ENCODE measurements around the gene TTC28.
A peak's percentile ranks its signal among the peaks of the same experiment; 100 is the strongest.

Gene TTC28

DNA sequence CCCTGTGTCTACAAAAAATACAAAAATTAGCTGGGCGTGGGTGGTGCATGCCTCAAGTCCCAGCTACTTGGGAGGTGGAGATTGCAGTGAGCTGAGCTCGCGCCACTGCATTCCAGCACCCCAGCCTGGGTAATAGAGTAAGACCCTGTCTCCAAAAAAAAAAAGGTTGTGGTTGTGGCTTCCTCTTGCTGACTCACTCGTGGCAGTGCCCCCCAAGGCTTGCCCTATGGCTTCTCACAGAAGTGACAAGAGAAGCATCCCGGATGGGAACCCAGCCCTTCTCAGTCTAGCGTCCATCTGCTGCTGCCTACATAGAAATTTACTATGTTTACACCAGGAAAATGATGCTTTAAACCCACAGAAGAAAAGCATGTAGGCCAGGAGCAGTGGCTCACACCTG lies 692.1 kb downstream of the TTC28 start:
- Histone ChIP-seq H2AK5ac (ENCODE audit: low read length, severe bottlenecking) (no peak overlapping the region), H4K8ac (ENCODE audit: low read length) (no peak overlapping the region), H2BK120ac (ENCODE audit: low read depth, low read length) (peak overlapping the region; percentile 50), H3K18ac (ENCODE audit: low read depth in 1 of 2, low read length in 2 of 2) (no peak overlapping the region), H4K91ac (ENCODE audit: low read length) (no peak overlapping the region), H3K23ac (ENCODE audit: low read length in 2 of 2) (no peak overlapping the region), H3K9ac (ENCODE audit: low read length) (no peak overlapping the region), H3K27ac (ENCODE audit: low read length, poor library complexity, severe bottlenecking) (peak overlapping the region; percentile 58), H2AFZ (ENCODE audit: low read depth, low read length) (no peak overlapping the region), H3K14ac (ENCODE audit: low read length in 2 of 2) (no peak overlapping the region), H3K9me3 (ENCODE audit: control insufficient read depth, low read length) (no peaks in the 10 kb centered on the region), H3K4me3 (ENCODE audit: insufficient read depth in 1 of 2, low read depth in 1 of 2, low read length in 2 of 2) (no peak overlapping the region), H3K4ac (ENCODE audit: low read depth in 1 of 2, low read length in 2 of 2) (no peak overlapping the region), H2BK5ac (ENCODE audit: low read depth, low read length, poor library complexity, severe bottlenecking) (no peak overlapping the region), H3K4me2 (ENCODE audit: low read length, poor library complexity, severe bottlenecking) (no peak overlapping the region), H2BK12ac (ENCODE audit: low read length in 2 of 2) (no peak overlapping the region), H3K27me3 (ENCODE audit: control insufficient read depth in 1 of 2, insufficient read depth in 1 of 2, low read length in 2 of 2) (no peaks in the 10 kb centered on the region), H3K36me3 (ENCODE audit: control insufficient read depth in 1 of 2, insufficient read depth in 2 of 2, low read depth in 1 of 2, low read length in 2 of 2) (peaks cover 58 to 77% of the 10 kb centered on the region in 2 experiments), H3K79me1 (replicated peaks; ENCODE audit: low read length, poor library complexity, severe bottlenecking) (peaks cover 6% of the 10 kb centered on the region), H3K4me1 (ENCODE audit: control insufficient read depth, insufficient read depth, low read depth, low read length) (peaks cover 25% of the 10 kb centered on the region), H2BK15ac (ENCODE audit: low read depth, poor library complexity, severe bottlenecking) (no peak overlapping the region)
- 7% methylated on average over 6 of the region's 6 CpGs for WGBS
- DNase-seq, result peak; percentile 79

DNA sequence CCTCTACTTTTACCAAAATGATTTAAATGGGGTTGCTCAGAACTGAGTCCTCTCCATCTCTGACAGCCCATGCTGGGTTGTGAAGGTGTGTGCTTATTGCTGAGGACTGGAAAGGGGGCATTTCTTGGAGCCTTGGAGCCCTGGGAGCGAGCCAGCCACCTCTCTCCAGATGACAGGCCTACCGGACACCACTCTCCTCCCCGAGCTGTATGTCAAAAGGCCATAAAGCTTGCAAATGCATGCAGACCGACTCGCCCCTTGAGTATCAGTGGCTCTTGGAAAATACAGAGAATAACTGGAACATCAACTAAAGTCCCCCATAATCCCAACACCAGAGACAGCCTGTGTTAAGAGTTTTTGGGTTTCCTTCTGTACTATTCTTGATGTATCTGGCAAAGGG lies 692.7 kb downstream of the TTC28 start:
- H3K4me3 ChIP-seq (ENCODE audit: insufficient read depth in 1 of 2, low read depth in 1 of 2, low read length in 2 of 2), result no peak overlapping the region

DNA sequence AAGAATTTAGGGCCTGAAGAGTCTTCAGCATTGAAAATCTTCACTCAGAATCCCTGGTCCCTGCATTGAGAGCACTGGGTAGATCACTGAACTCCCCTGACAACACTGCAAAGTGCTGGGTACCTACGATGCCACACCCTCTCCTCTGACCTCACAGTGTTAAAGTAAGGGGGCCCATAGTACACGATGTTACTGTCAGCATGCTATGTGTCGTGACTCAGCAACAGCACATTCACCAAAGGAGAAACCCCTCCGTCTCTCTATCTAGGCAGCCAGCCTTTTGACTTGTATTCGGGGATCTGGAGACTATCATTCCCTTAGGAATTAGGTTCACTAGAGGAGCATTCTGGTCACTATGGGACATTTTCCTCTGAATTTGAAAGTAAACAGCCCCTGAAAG lies 693.2 kb downstream of the TTC28 start:
- Histone ChIP-seq H4K91ac (ENCODE audit: low read length) (no peak overlapping the region), H3K4ac (ENCODE audit: low read depth in 1 of 2, low read length in 2 of 2) (no peak overlapping the region), H2BK120ac (ENCODE audit: low read depth, low read length) (no peak overlapping the region), H3K4me1 (ENCODE audit: control insufficient read depth, insufficient read depth, low read depth, low read length) (peaks cover 23% of the 10 kb centered on the region), H2AFZ (ENCODE audit: low read depth, low read length) (no peak overlapping the region), H3K23ac (ENCODE audit: low read length in 2 of 2) (no peak overlapping the region), H2AK5ac (ENCODE audit: low read length, severe bottlenecking) (no peak overlapping the region), H4K8ac (ENCODE audit: low read length) (no peak overlapping the region), H3K4me2 (ENCODE audit: low read length, poor library complexity, severe bottlenecking) (no peak overlapping the region), H3K4me3 (ENCODE audit: insufficient read depth in 1 of 2, low read depth in 1 of 2, low read length in 2 of 2) (no peak overlapping the region), H3K27me3 (ENCODE audit: control insufficient read depth in 1 of 2, insufficient read depth in 1 of 2, low read length in 2 of 2) (no peaks in the 10 kb centered on the region), H2BK15ac (ENCODE audit: low read depth, poor library complexity, severe bottlenecking) (no peak overlapping the region), H2BK5ac (ENCODE audit: low read depth, low read length, poor library complexity, severe bottlenecking) (no peak overlapping the region), H3K27ac (ENCODE audit: low read length, poor library complexity, severe bottlenecking) (no peak overlapping the region), H3K36me3 (ENCODE audit: control insufficient read depth in 1 of 2, insufficient read depth in 2 of 2, low read depth in 1 of 2, low read length in 2 of 2) (peaks cover 56 to 77% of the 10 kb centered on the region in 2 experiments), H3K9me3 (ENCODE audit: control insufficient read depth, low read length) (no peaks in the 10 kb centered on the region), H3K9ac (ENCODE audit: low read length) (no peak overlapping the region), H2BK12ac (ENCODE audit: low read length in 2 of 2) (no peak overlapping the region), H3K18ac (ENCODE audit: low read depth in 1 of 2, low read length in 2 of 2) (no peak overlapping the region), H3K14ac (ENCODE audit: low read length in 2 of 2) (no peak overlapping the region), H3K79me1 (replicated peaks; ENCODE audit: low read length, poor library complexity, severe bottlenecking) (peaks cover 7% of the 10 kb centered on the region)
- 39% methylated on average over 3 of the region's 5 CpGs for WGBS
- DNase-seq, result peak; percentile 56

More for the DNA sequence above, 692.7 kb downstream of the TTC28 start:
- H2BK5ac ChIP-seq (ENCODE audit: low read depth, low read length, poor library complexity, severe bottlenecking), result no peak overlapping the region
- peak overlapping the region in 1 of 2 experiments; percentile 23 for H2BK12ac ChIP-seq (ENCODE audit: low read length in 2 of 2)
- H2BK120ac ChIP-seq (ENCODE audit: low read depth, low read length), result no peak overlapping the region
- peak overlapping the region; percentile 58 for H3K27ac ChIP-seq (ENCODE audit: low read length, poor library complexity, severe bottlenecking)
- no peak overlapping the region for H2AFZ ChIP-seq (ENCODE audit: low read depth, low read length)
- peak overlapping the region in 1 of 2 experiments; percentile 9 for H3K18ac ChIP-seq (ENCODE audit: low read depth in 1 of 2, low read length in 2 of 2)
- DNase-seq, result peak; percentile 14
- H4K91ac ChIP-seq (ENCODE audit: low read length), result peak overlapping the region; percentile 41
- H3K79me1 ChIP-seq (replicated peaks; ENCODE audit: low read length, poor library complexity, severe bottlenecking), result peaks cover 7% of the 10 kb centered on the region
- no peak overlapping the region for H3K14ac ChIP-seq (ENCODE audit: low read length in 2 of 2)
- no peak overlapping the region for H4K8ac ChIP-seq (ENCODE audit: low read length)
- H3K4ac ChIP-seq (ENCODE audit: low read depth in 1 of 2, low read length in 2 of 2), result no peak overlapping the region
- no peaks in the 10 kb centered on the region for H3K27me3 ChIP-seq (ENCODE audit: control insufficient read depth in 1 of 2, insufficient read depth in 1 of 2, low read length in 2 of 2)
- no peaks in the 10 kb centered on the region for H3K9me3 ChIP-seq (ENCODE audit: control insufficient read depth, low read length)
- peak overlapping the region; percentile 54 for H2AK5ac ChIP-seq (ENCODE audit: low read length, severe bottlenecking)
- H3K9ac ChIP-seq (ENCODE audit: low read length), result no peak overlapping the region
- no peak overlapping the region for H3K4me2 ChIP-seq (ENCODE audit: low read length, poor library complexity, severe bottlenecking)
- no peak overlapping the region for H2BK15ac ChIP-seq (ENCODE audit: low read depth, poor library complexity, severe bottlenecking)
- H3K23ac ChIP-seq (ENCODE audit: low read length in 2 of 2), result no peak overlapping the region
- H3K4me1 ChIP-seq (ENCODE audit: control insufficient read depth, insufficient read depth, low read depth, low read length), result peaks cover 25% of the 10 kb centered on the region
- WGBS, result 48% methylated on average over 3 of the region's 5 CpGs
- H3K36me3 ChIP-seq (ENCODE audit: control insufficient read depth in 1 of 2, insufficient read depth in 2 of 2, low read depth in 1 of 2, low read length in 2 of 2), result peaks cover 58 to 77% of the 10 kb centered on the region in 2 experiments

GRCh38 chr22:27985323-27986275 lies 694.0 kb downstream of the TTC28 start:
- H3K4me2 ChIP-seq (ENCODE audit: low read length, poor library complexity, severe bottlenecking), result no peak overlapping the region
- H4K91ac ChIP-seq (ENCODE audit: low read length), result no peak overlapping the region
- H2BK120ac ChIP-seq (ENCODE audit: low read depth, low read length), result no peak overlapping the region
- H3K18ac ChIP-seq (ENCODE audit: low read depth in 1 of 2, low read length in 2 of 2), result no peak overlapping the region
- no peak overlapping the region for H3K4me3 ChIP-seq (ENCODE audit: insufficient read depth in 1 of 2, low read depth in 1 of 2, low read length in 2 of 2)
- no peak overlapping the region for H3K14ac ChIP-seq (ENCODE audit: low read length in 2 of 2)
- no peak overlapping the region for H2BK15ac ChIP-seq (ENCODE audit: low read depth, poor library complexity, severe bottlenecking)
- H3K9me3 ChIP-seq (ENCODE audit: control insufficient read depth, low read length), result no peaks in the 10 kb centered on the region
- no peak overlapping the region for H2AFZ ChIP-seq (ENCODE audit: low read depth, low read length)
- no peak overlapping the region for H2BK12ac ChIP-seq (ENCODE audit: low read length in 2 of 2)
- H3K27ac ChIP-seq (ENCODE audit: low read length, poor library complexity, severe bottlenecking), result no peak overlapping the region
- no peak for DNase-seq
- peaks cover 7% of the 10 kb centered on the region for H3K79me1 ChIP-seq (replicated peaks; ENCODE audit: low read length, poor library complexity, severe bottlenecking)
- H2AK5ac ChIP-seq (ENCODE audit: low read length, severe bottlenecking), result no peak overlapping the region
- no peak overlapping the region for H4K8ac ChIP-seq (ENCODE audit: low read length)
- peaks cover 20% of the 10 kb centered on the region for H3K4me1 ChIP-seq (ENCODE audit: control insufficient read depth, insufficient read depth, low read depth, low read length)
- no peak overlapping the region for H3K9ac ChIP-seq (ENCODE audit: low read length)
- H3K23ac ChIP-seq (ENCODE audit: low read length in 2 of 2), result no peak overlapping the region
- H3K4ac ChIP-seq (ENCODE audit: low read depth in 1 of 2, low read length in 2 of 2), result no peak overlapping the region
- H3K36me3 ChIP-seq (ENCODE audit: control insufficient read depth in 1 of 2, insufficient read depth in 2 of 2, low read depth in 1 of 2, low read length in 2 of 2), result peaks cover 56 to 75% of the 10 kb centered on the region in 2 experiments
- WGBS, result 95% methylated on average over 12 of the region's 12 CpGs
- no peak overlapping the region for H2BK5ac ChIP-seq (ENCODE audit: low read depth, low read length, poor library complexity, severe bottlenecking)
- no peaks in the 10 kb centered on the region for H3K27me3 ChIP-seq (ENCODE audit: control insufficient read depth in 1 of 2, insufficient read depth in 1 of 2, low read length in 2 of 2)
